Esophagus muscularis mucosa (tissue), 4 donors: ENCODE data around the gene RPL18. TPM values are rescaled to one million over a fixed set of nuclear protein-coding genes. Genes with fewer than 3 reads are reported as not detected.

Experiments
- DNase-seq: peaks from one replicate; pipeline ENCODE4 v3.0.0-alpha.2; 2017; ENCODE audit errors: extremely low spot score
- H3K27ac ChIP-seq, 4 donors: fragments of 200-600 bp; sonication (generic); replicated peaks in 1 of 4; 1 replicate in 3 of 4; 2 replicates in 1 of 4; pipeline ENCODE4 v1.5.1; 2016 to 2019; ENCODE audit warnings: mild to moderate bottlenecking in 1 of 4
- H3K27me3 ChIP-seq, 4 donors: fragments of 200-600 bp; sonication (generic); one replicate each; pipeline versions ENCODE4 v1.5.1 to v1.6.0; 2016 to 2019
- H3K36me3 ChIP-seq, 4 donors: fragments of 200-600 bp; sonication (generic); one replicate each; pipeline ENCODE4 v1.5.1; 2016 to 2019
- H3K4me1 ChIP-seq, 4 donors: fragments of 200-600 bp; sonication (generic); one replicate each; pipeline ENCODE4 v1.5.1; 2016 to 2019
- H3K4me3 ChIP-seq, 4 donors: fragments of 200-600 bp; sonication (generic); 1 replicate in 2 of 4; 2 replicates in 2 of 4; pipeline ENCODE4 v1.5.1; 2016 to 2019; ENCODE audit warnings: mild to moderate bottlenecking in 4 of 4, moderate library complexity in 1 of 4
- H3K9me3 ChIP-seq, 4 donors: fragments of 200-600 bp; sonication (generic); 1 replicate in 3 of 4; 2 replicates in 1 of 4; pipeline ENCODE4 v1.5.1; 2016 to 2019
- CTCF ChIP-seq, 3 experiments: fragments of 200-600 bp in 2 of 3; fragments of 450-650 bp in 1 of 3; sonication (generic) in 2 of 3; IDR thresholded peaks; one replicate each; pipeline ENCODE4 v1.5.1; 2017 to 2019; ENCODE audit warnings: antibody characterized with exemption in 3 of 3, mild to moderate bottlenecking in 2 of 3, moderate library complexity in 1 of 3
- EP300 ChIP-seq: sonication (generic); formaldehyde crosslinking; IDR thresholded peaks from one replicate; pipeline ENCODE4 v1.6.1; 2017; ENCODE audit warnings: antibody characterized with exemption
- POLR2A ChIP-seq: fragments of 450-650 bp; IDR thresholded peaks from one replicate; pipeline ENCODE4 v1.6.1; 2017; ENCODE audit warnings: antibody characterized with exemption, moderate library complexity, mild to moderate bottlenecking, low read depth
- POLR2AphosphoS5 ChIP-seq, 2 donors: sonication (generic); formaldehyde crosslinking; IDR thresholded peaks; one replicate each; pipeline ENCODE4 v1.6.1; 2017; ENCODE audit warnings: antibody characterized with exemption in 2 of 2
- WGBS: methylation state at CpG from one replicate; pipeline ENCODE4 v1.1.5; 2018; 5-methylcytosine and 5-hydroxymethylcytosine counted together
- intact Hi-C: fragments of 100-400 bp; cut with DNase I; formaldehyde crosslinking; loops from one replicate; pipeline ENCODE4 v1.15.1; 2023
- total RNA-seq, 4 donors: library from RNA; depleted of rRNA; stranded (reverse); fragments of >200 nt; gene quantifications; one replicate each; pipeline versions ENCODE4 v1.1.0 to v1.2.1, GENCODE V29; 2016

The RPL18 gene
- total RNA-seq, 4 donors from 2014 or later = 1,298 to 2,105 (median 1,742) TPM

GRCh38 chr19:48569814-48570213 is 49.2 kb downstream of the RPL18 start:
- no peaks in the 10 kb centered on the region for H3K9me3 ChIP-seq
- no peaks in the 10 kb centered on the region for H3K36me3 ChIP-seq
- 72% methylated on average over 11 of the region's 11 CpGs for WGBS
- no peaks in the 10 kb centered on the region for H3K27me3 ChIP-seq
- intact Hi-C loops = no loop called here
- TF ChIP-seq CTCF (IDR thresholded peaks at IDR 0.05) (no peak), POLR2AphosphoS5 (IDR thresholded peaks at IDR 0.05) (no peak), EP300 (no peak), POLR2A (no peak)
- peaks cover 8 to 19% (median 16%) of the 10 kb centered on the region in 4 donors for H3K4me1 ChIP-seq
- no peak overlapping the region for H3K27ac ChIP-seq
- no peak for DNase-seq
- no peak overlapping the region for H3K4me3 ChIP-seq

GRCh38 chr19:48568345-48568886 is 50.6 kb downstream of the RPL18 start:
- Histone ChIP-seq H3K27me3 (no peaks in the 10 kb centered on the region), H3K4me3 (peak overlapping the region in 2 of 4 donors; percentile 23 to 40), H3K27ac (peak overlapping the region; percentile 67 to 80 (median 76)), H3K36me3 (no peaks in the 10 kb centered on the region), H3K4me1 (peaks cover 8 to 19% (median 16%) of the 10 kb centered on the region in 4 donors), H3K9me3 (no peaks in the 10 kb centered on the region)
- DNase-seq = peak; percentile 96
- intact Hi-C loops = no loop called here
- 10% methylated on average over 15 of the region's 19 CpGs for WGBS
- TF ChIP-seq POLR2A (no peak), CTCF (IDR thresholded peaks at IDR 0.05) (no peak), POLR2AphosphoS5 (IDR thresholded peaks at IDR 0.05) (peak; percentile 64 to 78), EP300 (no peak)

Other genes starting within 250 kb of the RPL18 start
- gene KDELR1, start 227.6 kb downstream of the RPL18 start, total RNA-seq = 100 to 1,000 TPM in 1 of 4 donors, 10 to 100 TPM in 3; 55.2 to 105 (median 77.6) TPM
- under 1 TPM; 0.19 to 0.42 (median 0.37) TPM for gene GRIN2D, start 225.5 kb downstream of the RPL18 start, total RNA-seq
- gene GRWD1, start 173.2 kb downstream of the RPL18 start, total RNA-seq = 10 to 100 TPM; 19.5 to 42.9 (median 31.7) TPM
- gene KCNJ14, start 163.6 kb downstream of the RPL18 start, total RNA-seq = under 1 TPM; 0.42 to 0.86 (median 0.51) TPM
- 10 to 100 TPM; 40.1 to 50.7 (median 48.4) TPM for gene CYTH2, start 149.8 kb downstream of the RPL18 start, total RNA-seq
- gene LMTK3, start 107.3 kb downstream of the RPL18 start, total RNA-seq = under 1 TPM; 0.17 to 0.57 (median 0.37) TPM
- 1 to 10 TPM in 1 of 4 donors, not detected in 3; 1.0 TPM for gene SULT2B1, start 67.0 kb downstream of the RPL18 start, total RNA-seq
- gene SPACA4, start 12.4 kb downstream of the RPL18 start, total RNA-seq = not detected
- gene FAM83E, start 4.1 kb downstream of the RPL18 start, total RNA-seq = under 1 TPM; 0.32 to 0.69 (median 0.37) TPM
- gene SPHK2, start 328 bp upstream of the RPL18 start, total RNA-seq = 10 to 100 TPM; 15.9 to 24.5 (median 17.0) TPM
- 1 to 10 TPM; 3.0 to 9.3 (median 7.2) TPM for gene DBP, start 18.2 kb upstream of the RPL18 start, total RNA-seq
- gene CA11, start 27.0 kb upstream of the RPL18 start, total RNA-seq = 10 to 100 TPM; 11.9 to 16.5 (median 14.9) TPM
- under 1 TPM in 3 of 4 donors, not detected in 1; under 0.01 to 0.34 (median 0.17) TPM for gene NTN5, start 53.8 kb upstream of the RPL18 start, total RNA-seq
- not detected for gene FUT2, start 76.8 kb upstream of the RPL18 start, total RNA-seq
- gene MAMSTR, start 100.5 kb upstream of the RPL18 start, total RNA-seq = 1 to 10 TPM in 3 of 4 donors, under 1 TPM in 1; 0.99 to 2.9 (median 1.8) TPM
- gene RASIP1, start 121.4 kb upstream of the RPL18 start, total RNA-seq = 10 to 100 TPM; 15.0 to 27.7 (median 22.8) TPM
- not detected for gene IZUMO1, start 127.7 kb upstream of the RPL18 start, total RNA-seq
- 1 to 10 TPM in 3 of 4 donors, under 1 TPM in 1; 0.83 to 2.5 (median 2.1) TPM for gene FUT1, start 133.5 kb upstream of the RPL18 start, total RNA-seq
- gene FGF21, start 136.3 kb upstream of the RPL18 start, total RNA-seq = not detected
- 10 to 100 TPM; 59.0 to 93.3 (median 63.9) TPM for gene BCAT2, start 191.9 kb upstream of the RPL18 start, total RNA-seq
- gene HSD17B14, start 217.3 kb upstream of the RPL18 start, total RNA-seq = 1 to 10 TPM; 7.1 to 8.9 (median 7.8) TPM
- gene PLEKHA4, start 249.4 kb upstream of the RPL18 start, total RNA-seq = 10 to 100 TPM; 11.4 to 27.4 (median 18.9) TPM